HG02885 (cell line): ENCODE measurements around the gene APBB1IP.
"Not testable (repeated sequence)": the region's sequence is repeated elsewhere in the genome, so short reads cannot be mapped to it uniquely, and the experiment has no call there.

Experiments used
- ATAC-seq: cut with Tn5 transposase; IDR thresholded peaks from one replicate; pipeline ENCODE4 v1.9.1; 2021; ENCODE audit warnings: mild to moderate bottlenecking; ENCODE audit not compliant: unreplicated experiment, poor library complexity

Gene APBB1IP

DNA sequence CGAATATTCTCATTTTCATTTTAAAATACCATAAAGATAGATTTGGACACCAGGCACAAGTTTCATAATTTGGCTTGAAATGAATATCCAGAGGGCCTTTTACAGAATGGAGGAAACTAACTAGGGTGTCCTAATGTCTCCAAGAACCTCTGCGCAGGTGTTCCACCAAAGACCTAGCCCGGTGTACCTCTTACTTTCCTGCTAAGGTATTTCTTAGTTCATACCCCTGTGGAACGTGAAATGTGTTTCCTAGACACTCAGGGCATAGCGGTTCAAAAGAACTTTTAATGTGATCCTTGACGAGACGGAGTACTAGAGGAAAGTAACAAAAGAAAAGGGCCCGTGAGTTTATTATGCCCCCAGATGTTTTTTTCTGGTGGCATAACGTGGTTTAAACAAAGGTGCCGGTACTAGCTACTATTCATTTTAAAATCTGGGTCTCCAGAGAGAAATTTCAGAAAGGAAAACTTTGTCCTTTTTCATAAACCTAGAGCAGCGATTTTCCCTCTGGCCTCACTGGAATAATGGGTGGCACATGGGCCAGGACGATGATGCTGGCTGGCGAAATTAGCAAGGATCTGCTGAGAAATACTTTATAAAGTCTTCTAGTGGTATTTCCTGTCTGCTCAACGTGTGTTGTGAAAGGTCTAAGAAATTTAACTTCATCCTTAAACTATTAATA lies 1.4 kb downstream of the APBB1IP start:
- no peak for ATAC-seq

DNA sequence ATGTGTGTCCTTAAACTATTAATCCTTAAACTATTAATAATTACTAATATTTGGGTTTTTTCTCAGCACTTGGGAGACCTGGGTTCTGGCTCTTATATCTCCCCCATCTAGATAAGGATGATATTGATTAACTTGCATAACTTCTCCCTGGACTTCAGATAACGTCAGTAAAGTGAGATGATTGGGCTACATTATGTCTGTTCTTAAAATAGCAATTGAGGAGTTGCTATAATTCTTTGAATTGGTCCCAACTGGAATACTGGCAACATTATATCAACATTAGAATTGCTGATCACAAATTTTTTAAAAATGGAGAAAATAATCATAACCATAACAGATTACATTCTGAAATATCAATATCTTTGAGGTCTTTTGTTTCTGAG lies 1.9 kb downstream of the APBB1IP start:
- ATAC-seq: no peak

DNA sequence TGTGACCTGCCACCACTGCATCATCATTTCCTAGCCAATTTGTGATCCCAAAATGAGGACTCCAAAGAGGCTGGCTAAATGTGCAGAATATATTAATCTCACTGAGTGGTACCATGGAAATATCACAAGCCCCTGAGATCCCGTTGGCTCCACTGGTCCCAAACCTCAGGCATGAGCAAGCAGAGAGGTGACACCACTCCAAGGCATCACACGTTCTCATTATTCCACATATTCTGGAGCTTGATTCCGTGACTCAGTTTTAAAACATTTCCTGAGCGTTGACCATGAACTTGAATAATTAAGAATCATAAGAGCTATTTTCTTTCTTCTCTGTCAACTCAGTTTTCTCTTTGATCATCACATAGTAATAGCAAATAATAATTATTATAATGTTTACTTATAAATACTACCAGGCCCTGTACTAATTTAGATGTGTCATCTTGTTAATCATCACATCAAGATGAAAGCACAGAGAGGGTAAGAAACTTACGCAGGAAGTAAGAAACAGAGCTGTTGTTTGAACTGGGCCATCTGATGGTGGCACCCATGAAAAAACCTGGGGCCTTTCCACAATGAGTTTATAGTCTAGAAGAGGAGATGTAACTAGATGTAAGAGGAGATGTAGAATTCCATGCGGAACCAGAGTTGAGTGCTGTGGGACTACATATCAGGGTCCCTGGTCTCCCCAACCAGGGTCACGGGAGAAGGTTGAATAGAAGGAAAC lies 3.5 kb downstream of the APBB1IP start:
- no peak for ATAC-seq

DNA sequence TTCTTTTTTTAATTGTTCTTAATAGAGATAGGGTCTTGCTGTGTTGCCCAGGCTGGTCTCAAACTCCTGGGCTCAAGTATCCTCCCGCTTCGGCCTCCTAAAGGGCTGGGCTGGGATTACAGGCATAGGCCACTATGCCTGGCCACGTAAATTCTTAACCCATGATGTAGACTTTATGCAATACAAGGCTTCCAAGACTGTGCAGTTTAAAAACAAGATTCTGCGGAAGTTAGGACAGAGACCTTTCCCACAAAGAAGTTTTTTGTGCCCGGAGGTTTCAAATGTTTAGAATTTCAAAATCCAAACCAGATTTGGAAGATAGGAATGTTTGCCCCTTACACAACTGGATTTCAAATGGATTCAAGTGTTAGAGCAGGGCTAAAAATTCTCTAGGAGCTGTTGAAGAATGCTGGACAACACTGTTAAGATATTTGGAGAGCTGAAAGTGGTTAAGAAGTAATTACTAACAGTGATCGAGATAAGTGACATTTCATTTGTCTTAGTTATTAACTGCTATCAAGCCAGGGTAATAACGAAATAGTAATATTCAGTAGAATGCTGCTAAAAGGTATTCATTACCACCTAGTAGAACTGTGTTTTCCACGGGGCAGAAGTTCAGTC lies 7.4 kb downstream of the APBB1IP start:
- no peak for ATAC-seq

DNA sequence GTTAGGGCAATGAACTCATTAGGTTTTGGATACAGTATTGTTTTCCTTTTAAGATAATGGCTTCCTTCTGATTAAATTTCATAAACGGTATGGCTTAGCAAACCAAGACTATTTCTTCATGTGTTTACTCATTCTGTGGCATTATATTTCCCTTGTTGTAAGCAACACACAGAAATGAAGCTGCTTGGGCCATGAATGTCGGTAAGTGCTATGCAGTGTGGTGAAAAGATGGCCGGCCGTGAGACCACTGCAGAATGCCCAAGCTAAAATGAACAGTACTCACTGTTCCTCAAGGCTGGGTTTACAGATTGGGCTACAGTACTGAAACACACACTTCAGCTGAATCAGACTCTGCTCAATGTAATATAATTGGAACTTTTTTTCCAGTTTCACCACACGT lies 8.1 kb downstream of the APBB1IP start:
- no peak for ATAC-seq

DNA sequence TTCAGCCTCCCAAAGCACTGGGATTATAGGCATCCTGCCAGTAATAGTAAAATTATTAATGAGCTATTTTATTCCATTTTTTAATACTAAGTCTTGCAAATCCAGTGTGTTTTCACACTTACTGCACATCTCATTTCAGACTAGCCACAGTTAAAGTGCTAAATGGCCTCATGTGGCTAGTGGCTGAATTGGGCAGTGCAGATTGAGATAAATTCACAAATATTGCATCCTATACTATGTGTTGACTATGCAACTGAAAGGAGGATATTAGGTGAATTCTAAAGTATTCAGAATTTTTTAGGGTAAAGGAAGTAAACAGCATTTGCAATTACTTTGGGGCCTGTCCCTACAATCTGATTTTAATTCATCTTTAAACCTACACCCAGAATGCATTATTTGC lies 10.2 kb downstream of the APBB1IP start:
- peak; percentile 35 for ATAC-seq

DNA sequence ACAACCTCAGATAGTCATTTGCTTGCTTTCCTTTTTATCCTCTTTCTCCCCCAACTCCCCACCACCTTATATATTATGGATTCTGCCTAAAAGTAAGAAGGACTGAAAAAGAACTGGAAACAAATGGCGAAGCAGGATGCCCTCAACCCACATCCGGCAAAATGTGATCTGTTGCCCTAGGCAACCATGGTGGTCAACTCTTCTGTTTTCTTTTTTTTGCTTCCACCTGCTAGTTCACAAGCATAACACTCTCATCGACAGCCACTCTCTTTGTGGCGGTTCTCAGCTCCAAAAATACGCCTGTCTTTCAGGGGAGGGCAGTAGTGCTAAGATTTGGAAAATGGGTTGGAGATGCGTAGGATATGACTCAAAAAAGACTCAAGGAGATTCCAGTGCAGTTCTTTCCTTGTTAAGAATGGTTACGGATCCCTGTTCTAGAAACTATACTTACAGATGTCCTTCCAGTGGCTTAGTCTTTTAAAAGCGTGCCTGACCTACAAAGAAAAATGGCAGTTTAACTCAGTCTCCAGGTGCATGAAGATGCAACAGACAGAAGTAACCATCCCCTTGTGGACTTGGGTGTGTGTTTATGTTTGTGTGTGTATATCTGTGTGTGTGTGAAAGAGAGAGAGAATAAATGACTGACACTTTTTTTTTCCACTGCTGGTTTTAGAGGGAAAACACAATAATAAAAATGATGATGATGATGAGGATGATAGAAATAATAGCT lies 10.7 kb downstream of the APBB1IP start:
- ATAC-seq: peak; percentile 84

DNA sequence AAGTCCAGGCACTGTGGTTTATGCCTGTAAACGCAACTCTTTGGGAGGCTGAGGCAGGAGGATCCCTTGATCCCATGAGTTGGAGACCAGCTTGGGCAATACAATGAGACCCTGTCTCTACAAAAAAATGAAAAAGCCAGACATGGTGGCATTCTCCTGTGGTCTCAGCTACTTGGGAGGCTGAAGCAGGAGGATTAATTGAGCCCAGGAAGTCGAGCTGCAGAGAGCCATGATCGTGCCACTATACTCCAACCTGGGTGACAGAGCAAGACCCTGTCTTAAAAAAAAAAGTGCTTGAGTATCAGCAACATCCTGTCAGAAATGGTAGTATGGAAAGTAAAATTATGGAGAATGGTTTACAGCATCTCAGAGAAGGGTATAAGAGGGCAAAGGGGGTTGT lies 11.6 kb downstream of the APBB1IP start:
- no peak for ATAC-seq

DNA sequence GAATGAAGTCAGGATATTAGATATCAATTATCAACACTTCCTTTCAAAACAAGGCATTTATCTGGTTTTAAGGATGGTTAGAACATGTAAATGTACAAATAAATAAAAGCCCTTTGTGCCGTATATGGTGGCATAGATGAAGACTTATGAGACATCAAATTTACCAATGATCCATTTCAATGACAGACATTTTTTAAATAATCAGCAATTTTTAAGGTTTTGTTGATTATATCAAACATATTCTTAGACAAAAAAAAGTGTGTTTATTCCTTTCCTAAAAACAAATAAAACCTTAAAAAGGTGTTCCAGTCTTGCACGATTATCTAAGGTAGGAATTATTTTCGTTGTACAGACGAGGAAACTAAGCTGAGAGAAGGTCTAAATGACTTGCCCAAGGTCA lies 13.8 kb downstream of the APBB1IP start:
- ATAC-seq: no peak

DNA sequence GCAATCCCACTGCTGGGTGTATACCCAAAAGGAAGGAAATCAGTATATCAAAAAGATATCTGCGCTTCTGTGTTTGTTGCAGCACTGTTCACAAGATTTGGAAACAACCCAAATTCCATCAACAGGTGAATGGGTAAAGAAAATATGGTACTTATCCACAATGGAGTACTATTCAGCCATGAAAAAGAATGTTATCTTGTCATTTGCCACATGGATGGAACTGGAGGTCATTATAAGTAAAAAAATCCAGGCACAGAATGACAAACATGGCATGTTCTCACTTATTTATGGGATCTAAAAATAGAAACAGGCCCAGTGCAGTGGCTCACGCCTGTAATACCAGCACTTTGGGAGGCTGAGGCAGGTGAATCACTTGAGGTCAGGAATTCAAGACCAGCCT lies 15.7 kb downstream of the APBB1IP start:
- no peak for ATAC-seq

DNA sequence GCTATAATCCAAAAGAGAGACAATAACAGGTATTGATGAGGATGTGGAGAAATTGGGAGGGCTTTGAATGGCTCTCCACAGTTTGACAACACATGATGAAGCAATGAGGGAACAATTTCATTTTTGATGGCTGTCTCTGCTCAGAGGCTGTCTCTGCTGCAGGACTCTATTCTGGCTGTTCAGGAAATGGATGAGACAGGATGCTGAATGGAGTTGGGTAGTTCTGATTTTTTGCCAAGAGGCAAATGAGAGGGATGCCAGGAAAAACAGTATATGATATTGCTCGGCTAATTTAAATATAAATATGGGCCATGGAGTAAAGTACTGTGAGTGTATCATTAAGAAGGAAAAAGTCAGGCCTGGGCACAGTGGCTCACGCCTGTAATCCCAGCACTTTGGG lies 16.8 kb downstream of the APBB1IP start:
- no peak for ATAC-seq

DNA sequence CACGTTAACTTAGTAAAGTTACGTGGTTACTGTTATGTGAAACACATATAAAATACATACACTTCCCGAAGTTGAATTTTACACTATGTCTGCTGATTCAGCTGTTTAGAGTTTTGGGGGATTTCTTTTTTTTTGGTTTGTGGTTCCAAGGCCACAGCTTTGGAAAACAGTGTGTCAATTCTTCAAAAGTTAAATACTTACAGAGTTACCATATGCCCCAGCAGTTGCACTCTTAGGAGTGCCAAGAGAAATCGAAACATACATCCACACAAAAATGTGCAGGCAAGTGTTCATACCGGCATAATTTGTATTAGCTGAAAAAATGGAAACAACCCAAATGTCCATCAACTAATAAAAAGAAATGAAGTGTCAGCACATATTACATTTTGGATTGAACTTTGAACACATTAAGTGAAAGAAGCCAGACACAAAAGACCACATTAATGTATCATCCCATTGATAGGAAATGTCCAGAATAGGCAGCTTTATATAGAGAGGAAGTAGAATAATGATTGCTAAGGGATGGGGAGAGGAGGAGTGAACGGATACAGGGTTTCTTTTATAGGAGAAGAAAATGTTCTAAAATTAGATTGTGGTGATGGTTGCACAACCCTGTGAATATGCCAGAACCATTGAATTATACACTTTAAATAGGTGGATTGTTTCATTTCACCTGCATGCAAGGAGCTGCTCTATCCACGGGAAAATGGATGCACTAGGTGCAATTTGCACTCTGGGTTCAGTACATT lies 17.6 kb downstream of the APBB1IP start:
- ATAC-seq: no peak

DNA sequence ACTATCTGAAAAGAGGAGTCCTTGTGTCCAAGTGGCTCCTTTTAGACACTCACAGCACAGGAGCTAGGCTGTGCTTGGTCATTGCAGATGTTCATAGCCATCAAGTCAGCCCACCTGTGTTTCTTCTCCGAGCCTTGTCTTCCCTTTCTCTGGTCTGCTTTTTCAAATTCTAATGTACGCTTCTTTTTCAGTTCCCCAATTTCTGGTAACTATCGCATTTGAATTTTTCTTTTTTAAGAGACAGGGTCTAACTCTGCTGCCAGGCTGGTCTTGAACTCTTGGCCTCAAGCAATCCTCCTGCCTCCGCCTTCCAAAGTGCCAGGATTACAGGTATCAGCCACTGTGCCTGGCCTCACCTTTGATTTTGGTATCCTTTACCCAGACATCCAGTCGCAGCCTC lies 18.9 kb downstream of the APBB1IP start:
- ATAC-seq: peak; percentile 96

DNA sequence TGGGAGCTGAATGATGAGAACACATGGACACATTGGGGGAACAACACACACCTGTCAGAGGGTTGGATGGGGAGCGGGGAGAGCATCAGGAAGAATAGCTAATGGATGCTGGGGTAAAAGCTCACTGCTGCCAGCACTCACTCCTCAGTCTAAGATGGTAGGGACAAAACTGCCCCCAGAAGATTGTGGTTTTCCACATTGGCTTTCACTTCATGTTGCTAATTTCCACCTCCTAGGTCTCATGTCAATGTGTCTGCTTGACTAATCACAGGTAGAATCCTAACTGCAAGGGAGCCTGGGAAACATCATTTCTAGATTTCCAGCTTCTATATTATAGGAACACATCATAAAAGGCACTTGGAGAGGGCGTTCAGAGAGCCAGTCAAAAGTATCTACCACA lies 22.6 kb downstream of the APBB1IP start:
- ATAC-seq: no peak

DNA sequence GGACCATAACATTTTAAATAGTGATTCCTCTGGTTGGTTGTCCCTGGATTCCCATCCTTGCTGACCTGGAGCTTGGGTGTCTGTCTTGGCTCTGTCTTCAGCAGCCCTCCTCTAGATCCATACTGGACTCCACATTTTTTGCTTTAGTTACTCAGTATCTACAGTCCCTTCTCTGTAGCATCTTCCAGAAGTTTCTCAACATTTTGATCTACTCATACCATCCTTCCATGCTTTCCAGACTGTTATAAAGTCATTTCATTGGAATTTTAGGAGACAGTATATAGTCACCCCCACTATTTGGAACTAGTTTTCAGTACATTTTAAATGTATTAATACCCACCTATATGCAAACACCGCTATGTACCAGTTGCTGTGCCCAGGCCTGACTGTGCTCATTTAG lies 25.8 kb downstream of the APBB1IP start:
- no peak for ATAC-seq

DNA sequence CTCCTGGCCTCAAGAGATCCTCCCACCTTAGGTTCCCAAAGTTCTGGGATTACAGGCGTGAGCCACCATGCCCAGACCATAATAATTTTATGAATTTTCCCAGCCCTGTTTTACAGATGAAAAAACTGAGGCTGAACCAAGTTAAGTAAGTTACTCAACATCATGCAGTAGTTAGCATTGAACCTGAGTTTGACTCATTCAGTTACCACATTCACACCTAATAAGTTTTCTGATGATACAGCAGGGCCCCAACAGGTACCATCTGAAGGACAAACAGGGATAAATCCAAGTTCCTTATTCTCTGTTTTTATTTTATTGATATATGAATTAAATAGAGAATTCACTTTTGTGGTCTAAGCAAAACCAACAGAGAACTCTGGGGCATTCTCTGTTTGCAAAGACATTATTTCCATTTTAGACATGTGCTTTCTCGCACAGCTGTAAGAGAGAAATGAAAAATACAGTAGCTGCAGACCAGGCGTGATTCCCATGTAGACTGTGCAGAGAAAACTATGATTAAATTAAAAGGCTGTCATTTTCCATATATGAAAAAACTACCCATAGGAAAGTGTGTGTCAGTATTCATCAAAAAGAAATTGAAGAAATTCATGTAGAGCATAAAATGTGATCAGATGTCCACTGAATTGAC lies 26.6 kb downstream of the APBB1IP start:
- ATAC-seq: peak; percentile 49

DNA sequence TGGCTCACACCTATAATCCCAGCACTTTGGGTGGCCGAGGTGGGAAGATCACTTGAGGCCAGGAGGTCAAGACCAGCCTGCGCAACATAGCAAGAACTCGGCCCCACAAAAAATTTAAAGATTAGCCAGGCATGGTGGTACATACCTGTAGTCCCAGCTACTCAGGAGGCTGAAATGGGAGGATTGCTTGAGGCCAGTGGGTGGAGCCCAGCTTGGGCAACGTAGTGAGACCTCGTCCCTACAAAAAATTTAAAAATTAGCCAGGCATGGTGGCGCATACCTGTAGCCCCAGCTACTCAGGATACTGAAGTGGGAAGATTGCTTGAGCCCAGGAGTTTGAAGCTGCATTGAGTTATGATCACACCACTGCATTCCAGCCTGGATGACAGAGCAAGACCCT lies 28.4 kb downstream of the APBB1IP start:
- ATAC-seq: not testable (repeated sequence)

DNA sequence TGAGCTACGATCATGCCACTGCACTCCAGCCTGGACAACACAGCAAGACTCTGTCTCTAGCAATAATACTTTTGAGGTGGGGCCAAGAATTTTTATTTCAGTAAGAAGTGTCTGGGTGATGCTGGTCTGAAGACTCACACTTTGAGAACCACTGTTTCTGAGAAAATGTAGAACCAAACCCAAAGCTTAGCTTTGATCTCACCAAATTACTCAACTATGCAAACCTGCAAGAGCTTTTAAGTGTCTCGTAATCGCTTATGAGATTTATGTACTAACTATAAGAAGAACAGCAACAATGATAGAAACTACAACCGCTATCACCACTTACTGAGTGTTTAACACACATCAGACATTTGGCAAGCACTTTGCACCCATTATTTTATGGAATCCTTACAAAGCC lies 29.5 kb downstream of the APBB1IP start:
- peak; percentile 48 for ATAC-seq

DNA sequence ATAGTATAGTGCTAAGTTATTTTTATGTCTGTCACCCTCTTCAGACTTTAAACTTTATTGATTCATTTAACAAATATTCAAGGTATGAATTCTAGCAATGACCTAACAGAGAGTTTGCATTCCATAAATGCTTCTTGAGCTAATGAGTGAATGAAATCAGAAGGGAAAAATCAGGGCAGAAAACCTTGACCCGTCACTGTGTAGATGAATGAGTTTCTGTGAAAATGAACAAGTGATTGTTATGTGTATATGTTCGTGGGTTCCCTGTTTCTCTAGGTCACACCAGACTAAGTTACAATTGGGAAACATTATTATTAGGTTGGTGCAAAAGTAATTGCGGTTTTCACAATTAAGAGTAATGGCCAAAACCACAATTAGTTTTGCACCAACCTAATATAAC lies 30.1 kb downstream of the APBB1IP start:
- no peak for ATAC-seq

DNA sequence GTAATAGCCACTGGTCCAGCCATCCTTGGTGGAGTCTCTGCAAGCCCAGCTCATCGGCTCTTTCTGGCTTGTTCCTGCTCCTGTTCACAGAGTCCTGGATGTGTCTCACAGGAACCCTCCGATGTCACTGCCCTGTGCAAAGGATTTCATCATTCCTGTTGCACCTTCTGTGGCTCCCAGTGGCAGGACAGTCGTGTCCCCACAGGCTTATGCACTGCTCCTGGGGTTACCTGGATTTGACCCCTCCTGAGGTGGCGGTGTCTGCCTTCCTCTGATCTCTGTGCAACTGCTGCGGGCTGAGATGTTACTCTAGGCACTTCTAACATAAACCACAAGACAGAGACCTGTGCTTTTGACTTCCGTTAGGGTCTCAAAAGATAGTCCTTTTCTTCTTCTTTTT lies 30.6 kb downstream of the APBB1IP start:
- ATAC-seq: peak; percentile 60
